Gastroesophageal sphincter (tissue), 4 donors: Measurements from ENCODE around the gene APP. TPM values are rescaled to one million over a fixed set of nuclear protein-coding genes. Genes with fewer than 3 reads are reported as not detected.
A peak's percentile ranks its signal among the peaks of the same experiment; 100 is the strongest.

Experiments
- ATAC-seq: fragments of 150-250 bp; one replicate; pipeline ENCODE4 v1.9.1; 2016; ENCODE audit warnings: mild to moderate bottlenecking, moderate library complexity
- H3K27ac ChIP-seq, 4 donors: fragments of 200-600 bp; sonication (generic) in 3 of 4; 1 replicate in 3 of 4; 2 replicates in 1 of 4; pipeline ENCODE4 v1.5.1; 2016 to 2019
- H3K27me3 ChIP-seq: fragments of 200-600 bp; sonication (generic); one replicate; pipeline ENCODE4 v1.5.1; 2019
- H3K36me3 ChIP-seq, 2 donors: fragments of 200-600 bp; sonication (generic); one replicate each; pipeline ENCODE4 v1.5.1; 2019; ENCODE audit warnings: control low read depth in 1 of 2
- H3K4me1 ChIP-seq, 3 donors: fragments of 200-600 bp; sonication (generic); 1 replicate in 2 of 3; 2 replicates in 1 of 3; pipeline ENCODE4 v1.5.1; 2016 to 2019; ENCODE audit warnings: control low read depth in 2 of 3
- H3K4me3 ChIP-seq, 2 donors: fragments of 200-600 bp; sonication (generic); one replicate each; pipeline ENCODE4 v1.5.1; 2019; ENCODE audit warnings: mild to moderate bottlenecking in 1 of 2, moderate library complexity in 1 of 2
- H3K9me3 ChIP-seq, 3 donors: fragments of 200-600 bp; sonication (generic); one replicate each; pipeline ENCODE4 v1.5.1; 2017 to 2019; ENCODE audit warnings: control low read depth in 2 of 3
- CTCF ChIP-seq, 4 experiments: fragments of 200-600 bp in 2 of 4; fragments of 450-650 bp in 2 of 4; sonication (generic) in 1 of 4; IDR thresholded peaks; one replicate each; pipeline ENCODE4 v1.5.1; 2017 to 2019; ENCODE audit warnings: antibody characterized with exemption in 4 of 4, mild to moderate bottlenecking in 2 of 4, moderate library complexity in 2 of 4
- EP300 ChIP-seq: sonication (generic); formaldehyde crosslinking; IDR thresholded peaks from one replicate; pipeline ENCODE4 v1.6.1; 2017; ENCODE audit warnings: antibody characterized with exemption, mild to moderate bottlenecking
- POLR2A ChIP-seq, 2 donors: fragments of 450-650 bp; IDR thresholded peaks; one replicate each; pipeline ENCODE4 v1.6.1; 2017; ENCODE audit warnings: antibody characterized with exemption in 2 of 2, mild to moderate bottlenecking in 2 of 2, moderate library complexity in 1 of 2
- POLR2AphosphoS5 ChIP-seq: sonication (generic); formaldehyde crosslinking; IDR thresholded peaks from one replicate; pipeline ENCODE4 v1.6.1; 2017; ENCODE audit warnings: antibody characterized with exemption
- WGBS, 2 donors: methylation state at CpG; one replicate each; pipeline ENCODE4 v1.1.5; 2018; ENCODE audit warnings: low coverage in 1 of 2; 5-methylcytosine and 5-hydroxymethylcytosine counted together
- total RNA-seq, 4 donors: library from RNA; depleted of rRNA; stranded (reverse); fragments of >200 nt; gene quantifications; one replicate each; pipeline ENCODE4 v1.1.0, GENCODE V29; 2016

Gene APP
- total RNA-seq, 4 donors from 2014 or later = 282 to 724 (median 545) TPM

- no peaks in the 10 kb centered on the region for H3K36me3 ChIP-seq
- no peaks in the 10 kb centered on the region for H3K27me3 ChIP-seq
- TF ChIP-seq EP300 (no peak), CTCF (IDR thresholded peaks at IDR 0.05) (no peak)
- no peak overlapping the region for H3K4me3 ChIP-seq
- ATAC-seq = no peak
- no peak overlapping the region for H3K27ac ChIP-seq
- H3K9me3 ChIP-seq = no peaks in the 10 kb centered on the region
- WGBS, 2 donors = 81 to 95% methylated on average over 3 to 4 of the region's 4 CpGs
- no peaks in the 10 kb centered on the region for H3K4me1 ChIP-seq
Observed at GRCh38 chr21:25870084-25870483, 300.5 kb downstream of the APP start.

GRCh38 chr21:25867061-25867460, 303.5 kb downstream of the APP start:
- Histone ChIP-seq H3K27ac (no peak overlapping the region), H3K27me3 (no peaks in the 10 kb centered on the region), H3K9me3 (no peaks in the 10 kb centered on the region), H3K4me3 (no peak overlapping the region), H3K36me3 (no peaks in the 10 kb centered on the region), H3K4me1 (no peaks in the 10 kb centered on the region)
- TF ChIP-seq POLR2A (IDR thresholded peaks at IDR 0.05) (no peak), POLR2AphosphoS5 (no peak), CTCF (IDR thresholded peaks at IDR 0.05) (no peak), EP300 (no peak)
- no peak for ATAC-seq
- 100% methylated on average over 1 of the region's 1 CpG for WGBS, 2 donors

GRCh38 chr21:25863747-25864146, 306.8 kb downstream of the APP start:
- no peaks in the 10 kb centered on the region for H3K27me3 ChIP-seq
- H3K4me1 ChIP-seq = no peaks in the 10 kb centered on the region
- no peak for ATAC-seq
- no peaks in the 10 kb centered on the region for H3K36me3 ChIP-seq
- TF ChIP-seq EP300 (no peak), CTCF (IDR thresholded peaks at IDR 0.05) (no peak), POLR2A (IDR thresholded peaks at IDR 0.05) (no peak), POLR2AphosphoS5 (no peak)
- WGBS, 2 donors = 82 to 100% methylated on average over 2 to 4 of the region's 4 CpGs
- no peaks in the 10 kb centered on the region for H3K9me3 ChIP-seq
- no peak overlapping the region for H3K27ac ChIP-seq
- no peak overlapping the region for H3K4me3 ChIP-seq

GRCh38 chr21:25863031-25863430, 307.5 kb downstream of the APP start:
- Histone ChIP-seq H3K27ac (no peak overlapping the region), H3K4me1 (no peaks in the 10 kb centered on the region), H3K9me3 (no peaks in the 10 kb centered on the region), H3K4me3 (no peak overlapping the region), H3K36me3 (no peaks in the 10 kb centered on the region), H3K27me3 (no peaks in the 10 kb centered on the region)
- ATAC-seq = no peak
- 11 to 72% methylated on average over 1 of the region's 1 CpG for WGBS, 2 donors
- TF ChIP-seq POLR2AphosphoS5 (no peak), EP300 (no peak), POLR2A (IDR thresholded peaks at IDR 0.05) (no peak), CTCF (IDR thresholded peaks at IDR 0.05) (no peak)

- no peak for TF ChIP-seq POLR2A (IDR thresholded peaks at IDR 0.05)
- peak; percentile 18 to 61 (median 29) for TF ChIP-seq CTCF (IDR thresholded peaks at IDR 0.05)
- 40 to 44% methylated on average over 1 of the region's 1 CpG for WGBS, 2 donors
- no peak overlapping the region for H3K27ac ChIP-seq
- ATAC-seq = no peak
- no peaks in the 10 kb centered on the region for H3K4me1 ChIP-seq
- no peak overlapping the region for H3K4me3 ChIP-seq
- H3K9me3 ChIP-seq = no peaks in the 10 kb centered on the region
- H3K36me3 ChIP-seq = no peaks in the 10 kb centered on the region
- no peaks in the 10 kb centered on the region for H3K27me3 ChIP-seq
Observed at GRCh38 chr21:25862596-25862995, 308.0 kb downstream of the APP start.
